ENCODE data around the gene SLC16A10. TPM values are rescaled to one million over a fixed set of nuclear protein-coding genes. Genes with fewer than 3 reads are reported as not detected.
"Not testable (repeated sequence)": the region's sequence is repeated elsewhere in the genome, so short reads cannot be mapped to it uniquely, and the experiment has no call there.

SLC16A10 gene
- total RNA-seq, 4 donors from 2014 or later, result 0.45 to 5.3 (median 0.70) TPM

GRCh38 chr6:111183702-111184517, 96.6 kb downstream of the SLC16A10 start:
- DNase-seq (ENCODE audit: extremely low spot score), result no peak
- H3K4me3 ChIP-seq, result no peak overlapping the region
- intact Hi-C loops (cut with DNase I), result no loop called here
- TF ChIP-seq EP300 (IDR thresholded peaks at IDR 0.05) (no peak), POLR2A (IDR thresholded peaks at IDR 0.05; ENCODE audit: low read depth) (no peak), POLR2AphosphoS5 (IDR thresholded peaks at IDR 0.05) (no peak)
- H3K9me3 ChIP-seq, result no peaks in the 10 kb centered on the region
- H3K4me1 ChIP-seq, result no peaks in the 10 kb centered on the region
- no peaks in the 10 kb centered on the region for H3K36me3 ChIP-seq
- H3K27ac ChIP-seq (replicated peaks in 1 of 4), result no peak overlapping the region
- H3K27me3 ChIP-seq, result no peaks in the 10 kb centered on the region
- WGBS, result 69% methylated on average over 5 of the region's 5 CpGs

DNA sequence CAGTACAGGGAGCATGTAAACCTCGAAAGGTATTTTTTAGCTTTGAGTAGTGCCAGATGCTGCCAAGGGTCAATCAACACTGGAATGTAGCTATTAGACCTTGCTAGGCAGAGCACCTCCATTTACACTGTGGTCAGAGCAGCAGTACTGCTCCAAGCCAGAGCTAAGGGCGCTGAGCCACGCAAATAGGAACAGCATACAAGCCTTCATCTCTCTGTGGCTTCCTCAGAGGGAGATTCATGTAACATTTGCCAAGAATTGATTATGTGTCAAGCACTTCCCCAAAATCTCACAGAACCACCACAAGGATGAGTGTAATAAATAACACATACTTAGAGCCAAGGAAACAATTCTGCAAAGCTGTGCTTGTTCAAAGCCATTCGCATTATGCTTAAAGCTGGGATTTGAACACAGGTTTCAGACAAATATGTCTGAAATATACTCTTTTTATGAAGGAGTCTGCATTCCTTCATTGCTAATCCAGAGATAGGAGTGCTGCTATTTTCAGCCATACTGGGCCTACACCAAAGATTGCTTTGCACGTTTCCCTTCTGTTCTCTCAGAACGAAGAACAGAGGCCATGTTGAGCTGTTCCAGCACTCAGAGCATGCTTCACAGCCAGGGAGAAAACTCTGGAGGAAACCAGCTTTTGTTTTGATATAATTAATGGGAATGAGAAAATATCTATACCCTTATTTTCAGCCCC, 97.7 kb downstream of the SLC16A10 start:
- H3K27ac ChIP-seq (replicated peaks in 1 of 4), result no peak overlapping the region
- H3K4me3 ChIP-seq, result no peak overlapping the region
- intact Hi-C loops (cut with DNase I), result no loop called here
- peak; percentile 72 for DNase-seq (ENCODE audit: extremely low spot score)
- H3K27me3 ChIP-seq, result no peaks in the 10 kb centered on the region
- H3K4me1 ChIP-seq, result no peaks in the 10 kb centered on the region
- no peaks in the 10 kb centered on the region for H3K9me3 ChIP-seq
- WGBS, result 79% methylated on average over 6 of the region's 6 CpGs
- no peaks in the 10 kb centered on the region for H3K36me3 ChIP-seq
- TF ChIP-seq, protein P1, sequence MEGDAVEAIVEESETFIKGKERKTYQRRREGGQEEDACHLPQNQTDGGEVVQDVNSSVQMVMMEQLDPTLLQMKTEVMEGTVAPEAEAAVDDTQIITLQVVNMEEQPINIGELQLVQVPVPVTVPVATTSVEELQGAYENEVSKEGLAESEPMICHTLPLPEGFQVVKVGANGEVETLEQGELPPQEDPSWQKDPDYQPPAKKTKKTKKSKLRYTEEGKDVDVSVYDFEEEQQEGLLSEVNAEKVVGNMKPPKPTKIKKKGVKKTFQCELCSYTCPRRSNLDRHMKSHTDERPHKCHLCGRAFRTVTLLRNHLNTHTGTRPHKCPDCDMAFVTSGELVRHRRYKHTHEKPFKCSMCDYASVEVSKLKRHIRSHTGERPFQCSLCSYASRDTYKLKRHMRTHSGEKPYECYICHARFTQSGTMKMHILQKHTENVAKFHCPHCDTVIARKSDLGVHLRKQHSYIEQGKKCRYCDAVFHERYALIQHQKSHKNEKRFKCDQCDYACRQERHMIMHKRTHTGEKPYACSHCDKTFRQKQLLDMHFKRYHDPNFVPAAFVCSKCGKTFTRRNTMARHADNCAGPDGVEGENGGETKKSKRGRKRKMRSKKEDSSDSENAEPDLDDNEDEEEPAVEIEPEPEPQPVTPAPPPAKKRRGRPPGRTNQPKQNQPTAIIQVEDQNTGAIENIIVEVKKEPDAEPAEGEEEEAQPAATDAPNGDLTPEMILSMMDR (IDR thresholded peaks at IDR 0.05), result no peak
- no peak for TF ChIP-seq POLR2AphosphoS5 (IDR thresholded peaks at IDR 0.05)

DNA sequence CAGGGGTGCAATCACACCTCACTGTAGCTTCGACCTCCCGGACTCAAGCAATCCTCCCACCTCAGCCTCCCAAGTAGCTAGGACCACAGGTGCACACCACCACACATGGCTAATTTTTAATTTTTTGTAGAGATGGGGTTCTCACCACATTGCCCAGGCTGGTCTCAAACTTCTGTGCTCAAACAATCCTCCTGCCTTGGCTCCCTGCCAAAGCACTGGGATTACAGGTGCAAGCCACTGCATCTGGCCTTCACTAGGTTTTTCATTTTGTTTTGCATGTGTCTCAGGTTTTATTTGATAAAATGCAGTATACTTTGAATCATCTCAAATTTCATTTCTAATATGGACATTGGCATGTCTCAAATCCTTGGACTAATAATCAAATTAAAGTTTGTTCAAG, 98.7 kb downstream of the SLC16A10 start:
- no peaks in the 10 kb centered on the region for H3K27me3 ChIP-seq
- TF ChIP-seq, protein P1 (IDR thresholded peaks at IDR 0.05), result no peak
- TF ChIP-seq EP300 (IDR thresholded peaks at IDR 0.05) (no peak), POLR2AphosphoS5 (IDR thresholded peaks at IDR 0.05) (no peak), POLR2A (IDR thresholded peaks at IDR 0.05; ENCODE audit: low read depth) (no peak)
- intact Hi-C loops (cut with DNase I), result no loop called here
- no peak overlapping the region for H3K27ac ChIP-seq (replicated peaks in 1 of 4)
- H3K36me3 ChIP-seq, result no peaks in the 10 kb centered on the region
- DNase-seq (ENCODE audit: extremely low spot score), result peak; percentile 60
- no peaks in the 10 kb centered on the region for H3K4me1 ChIP-seq
- H3K4me3 ChIP-seq, result no peak overlapping the region
- H3K9me3 ChIP-seq, result no peaks in the 10 kb centered on the region
- 100% methylated on average over 2 of the region's 2 CpGs for WGBS

- Histone ChIP-seq H3K9me3 (no peaks in the 10 kb centered on the region), H3K36me3 (no peaks in the 10 kb centered on the region), H3K4me3 (no peak overlapping the region), H3K27me3 (no peaks in the 10 kb centered on the region), H3K4me1 (no peaks in the 10 kb centered on the region), H3K27ac (replicated peaks in 1 of 4) (no peak overlapping the region)
- WGBS, result 89% methylated on average over 1 of the region's 1 CpG
- intact Hi-C loops (cut with DNase I), result no loop called here
- TF ChIP-seq, protein P1 (IDR thresholded peaks at IDR 0.05), result no peak
- TF ChIP-seq POLR2AphosphoS5 (IDR thresholded peaks at IDR 0.05) (no peak), POLR2A (IDR thresholded peaks at IDR 0.05; ENCODE audit: low read depth) (no peak), EP300 (IDR thresholded peaks at IDR 0.05) (no peak)
- peak; percentile 50 for DNase-seq (ENCODE audit: extremely low spot score)
These were observed 100.6 kb downstream of the SLC16A10 start for GRCh38 chr6:111187874-111188273.

GRCh38 chr6:111189666-111190210, 102.4 kb downstream of the SLC16A10 start:
- intact Hi-C loops (cut with DNase I); H3K36me3 ChIP-seq; H3K4me3 ChIP-seq; H3K9me3 ChIP-seq; H3K27ac ChIP-seq (replicated peaks in 1 of 4); H3K4me1 ChIP-seq; H3K27me3 ChIP-seq: not testable (repeated sequence)
- WGBS, result 81% methylated on average over 2 of the region's 2 CpGs
- peak; percentile 10 for DNase-seq (ENCODE audit: extremely low spot score)
